ENCODE data around the gene AMN.
"Not testable (repeated sequence)": the region's sequence is repeated elsewhere in the genome, so short reads cannot be mapped to it uniquely, and the experiment has no call there.

Gene AMN

GRCh38 chr14:102922490-102923200 is at the start of gene AMN:
AMN (plus strand) TSS chr14:102922663; CDS start chr14:102922689, 26 bp downstream.
- peaks cover 16% of the 10 kb centered on the region for H3K4me1 ChIP-seq
- H3K4me3 ChIP-seq = no peak within 1 kb of the TSS
- peaks cover 19% of the 10 kb centered on the region for H3K9me3 ChIP-seq
- H3K4me2 ChIP-seq = no peak within 1 kb of the TSS
- no peaks in the 10 kb centered on the region for H4K20me1 ChIP-seq
- TF ChIP-seq Cebpa-rat (IDR thresholded peaks at IDR 0.05) = no peak
- H3K36me3 ChIP-seq = no peaks in the 10 kb centered on the region
- H3K9ac ChIP-seq = no peak within 1 kb of the TSS
- H3K27ac ChIP-seq = no peak within 1 kb of the TSS
- peaks cover 31% of the 10 kb centered on the region for H3K27me3 ChIP-seq

GRCh38 chr14:102873131-102873530 is 49.3 kb upstream of the AMN start:
- H3K36me3 ChIP-seq = peaks cover 85% of the 10 kb centered on the region

GRCh38 chr14:102873546-102874061 is 48.9 kb upstream of the AMN start:
- Histone ChIP-seq H3K27me3 (no peaks in the 10 kb centered on the region), H3K9ac (no peak overlapping the region), H3K9me3 (no peaks in the 10 kb centered on the region), H3K4me1 (no peaks in the 10 kb centered on the region), H3K36me3 (peaks cover 89% of the 10 kb centered on the region), H3K4me3 (no peak overlapping the region), H3K27ac (no peak overlapping the region), H3K4me2 (no peak overlapping the region), H4K20me1 (peaks cover 14% of the 10 kb centered on the region)
- no peak for TF ChIP-seq Cebpa-rat (IDR thresholded peaks at IDR 0.05)

More at GRCh38 chr14:102873131-102873530, 49.3 kb upstream of the AMN start:
- Histone ChIP-seq H3K4me3 (no peak overlapping the region), H3K4me1 (no peaks in the 10 kb centered on the region), H3K27ac (no peak overlapping the region), H3K9ac (no peak overlapping the region), H3K4me2 (no peak overlapping the region), H3K9me3 (no peaks in the 10 kb centered on the region), H3K27me3 (no peaks in the 10 kb centered on the region), H4K20me1 (peaks cover 19% of the 10 kb centered on the region)
- TF ChIP-seq Cebpa-rat (IDR thresholded peaks at IDR 0.05) = no peak

GRCh38 chr14:102875652-102876051 is 46.8 kb upstream of the AMN start:
- TF ChIP-seq Cebpa-rat (IDR thresholded peaks at IDR 0.05) = no peak
- Histone ChIP-seq H3K36me3 (peaks cover 92% of the 10 kb centered on the region), H3K9ac (no peak overlapping the region), H3K27ac (no peak overlapping the region), H3K4me2 (no peak overlapping the region), H3K4me3 (no peak overlapping the region), H3K27me3 (no peaks in the 10 kb centered on the region), H3K4me1 (no peaks in the 10 kb centered on the region), H4K20me1 (peaks cover 7% of the 10 kb centered on the region; the same call in 1 of the 2 replicates), H3K9me3 (no peaks in the 10 kb centered on the region)

GRCh38 chr14:102877511-102877910 is 45.0 kb upstream of the AMN start:
- not testable (repeated sequence) for H3K27me3 ChIP-seq, H3K27ac ChIP-seq, H3K9me3 ChIP-seq, H3K4me1 ChIP-seq, H3K4me2 ChIP-seq, H3K4me3 ChIP-seq, H3K9ac ChIP-seq, H4K20me1 ChIP-seq
- peaks cover 82% of the 10 kb centered on the region for H3K36me3 ChIP-seq

GRCh38 chr14:102878174-102878969 is 44.1 kb upstream of the AMN start:
- no peaks in the 10 kb centered on the region for H4K20me1 ChIP-seq
- no peaks in the 10 kb centered on the region for H3K9me3 ChIP-seq
- no peaks in the 10 kb centered on the region for H3K4me1 ChIP-seq
- H3K4me3 ChIP-seq = no peak overlapping the region
- H3K4me2 ChIP-seq = no peak overlapping the region
- no peak for TF ChIP-seq Cebpa-rat (IDR thresholded peaks at IDR 0.05)
- H3K27ac ChIP-seq = no peak overlapping the region
- no peak overlapping the region for H3K9ac ChIP-seq
- H3K27me3 ChIP-seq = no peaks in the 10 kb centered on the region
- peaks cover 79% of the 10 kb centered on the region for H3K36me3 ChIP-seq

- H3K27me3 ChIP-seq = no peaks in the 10 kb centered on the region
- H3K4me1 ChIP-seq = no peaks in the 10 kb centered on the region
- H3K9me3 ChIP-seq = no peaks in the 10 kb centered on the region
- no peaks in the 10 kb centered on the region for H4K20me1 ChIP-seq
- H3K4me3 ChIP-seq = no peak overlapping the region
- peaks cover 78% of the 10 kb centered on the region for H3K36me3 ChIP-seq
- no peak overlapping the region for H3K4me2 ChIP-seq
- TF ChIP-seq Cebpa-rat (IDR thresholded peaks at IDR 0.05) = no peak
- no peak overlapping the region for H3K9ac ChIP-seq
- no peak overlapping the region for H3K27ac ChIP-seq
Observed at GRCh38 chr14:102878970-102879460, 43.4 kb upstream of the AMN start.

- H3K4me2 ChIP-seq = no peak overlapping the region
- H3K9ac ChIP-seq = no peak overlapping the region
- H3K4me1 ChIP-seq = peaks cover 8% of the 10 kb centered on the region
- H4K20me1 ChIP-seq = no peaks in the 10 kb centered on the region
- no peak overlapping the region for H3K4me3 ChIP-seq
- no peak overlapping the region for H3K27ac ChIP-seq
- H3K36me3 ChIP-seq = peaks cover 80% of the 10 kb centered on the region
- no peaks in the 10 kb centered on the region for H3K27me3 ChIP-seq
- no peaks in the 10 kb centered on the region for H3K9me3 ChIP-seq
- TF ChIP-seq Cebpa-rat (IDR thresholded peaks at IDR 0.05) = no peak
Observed at GRCh38 chr14:102882226-102882906, 40.1 kb upstream of the AMN start.

- Histone ChIP-seq H3K4me2 (no peak overlapping the region), H3K27ac (no peak overlapping the region), H3K4me3 (no peak overlapping the region), H3K36me3 (peaks cover 81% of the 10 kb centered on the region), H3K9ac (no peak overlapping the region), H3K4me1 (peaks cover 8% of the 10 kb centered on the region), H3K9me3 (no peaks in the 10 kb centered on the region), H3K27me3 (no peaks in the 10 kb centered on the region), H4K20me1 (no peaks in the 10 kb centered on the region)
- TF ChIP-seq Cebpa-rat (IDR thresholded peaks at IDR 0.05) = no peak
Observed at GRCh38 chr14:102883089-102883541, 39.3 kb upstream of the AMN start.
